ENCODE measurements around the gene ARL16. TPM values are rescaled to one million over a fixed set of nuclear protein-coding genes. Genes with fewer than 3 reads are reported as not detected.

The ARL16 gene
- total and polyA plus RNA-seq, 2 of the 8 experiments (the other 6 are each of a cell fraction or from before 2014, with no cell fraction given), result 37.0 to 60.8 TPM

- Histone ChIP-seq H3K4me2 (ENCODE audit: insufficient read depth in 1 of 2, low read depth in 2 of 2, low read length in 2 of 2) (no peak overlapping the region), H2BK5ac (ENCODE audit: low read depth, low read length) (peak overlapping the region; percentile 83; the same call in 1 of the 2 replicates), H2BK15ac (ENCODE audit: low read length) (0 out of 2 replicates have a peak overlapping the region, but pooled peaks have one; percentile 61), H3K36me3 (ENCODE audit: control insufficient read depth in 2 of 4, insufficient read depth in 4 of 4, low read length in 3 of 4) (peaks cover 0 to 2% (median 0%) of the 10 kb centered on the region in 4 experiments; a peak in 2 of 8 replicates), H4K20me1 (replicated peaks in 1 of 2; ENCODE audit: control insufficient read depth in 1 of 2, insufficient read depth in 2 of 2, low read length in 2 of 2) (no peaks in the 10 kb centered on the region), H3K27me3 (replicated peaks in 1 of 4; ENCODE audit: control insufficient read depth in 3 of 4, extremely low read depth in 1 of 4, insufficient read depth in 3 of 4, low read length in 3 of 4) (no peaks in the 10 kb centered on the region), H2AK5ac (ENCODE audit: low read depth, low read length) (peak overlapping the region; percentile 65; the same call in 1 of the 2 replicates), H2BK20ac (ENCODE audit: low read length) (no peak overlapping the region), H3K79me2 (ENCODE audit: control insufficient read depth in 1 of 2, insufficient read depth in 2 of 2, low read length in 2 of 2) (no peaks in the 10 kb centered on the region), H4K5ac (ENCODE audit: insufficient read length, low read depth, low read length) (no peak overlapping the region), H2AFZ (ENCODE audit: low read length) (no peak overlapping the region), H3K4me3 (ENCODE audit: extremely low read depth in 1 of 4, insufficient read depth in 2 of 4, low read depth in 3 of 4, low read length in 4 of 4) (no peak overlapping the region), H3K14ac (ENCODE audit: insufficient read length) (no peak overlapping the region), H3K4me1 (replicated peaks in 1 of 4; ENCODE audit: control insufficient read depth in 3 of 4, insufficient read depth in 4 of 4, low read length in 3 of 4) (peaks cover 0 to 10% (median 3%) of the 10 kb centered on the region in 4 experiments; a peak in 5 of 7 replicates), H3K56ac (replicated peaks; ENCODE audit: insufficient read length, low read depth, low read length) (no peak overlapping the region), H3K4ac (replicated peaks; ENCODE audit: insufficient read length, low read depth, low read length) (no peak overlapping the region), H2BK12ac (ENCODE audit: low read depth, low read length) (no peak overlapping the region), H3K27ac (ENCODE audit: low read depth, low read length) (no peak overlapping the region), H3K23ac (ENCODE audit: insufficient read length) (no peak overlapping the region), H3K18ac (ENCODE audit: extremely low read depth, low read length) (no peak overlapping the region), H4K91ac (replicated peaks; ENCODE audit: insufficient read length, low read length) (no peak overlapping the region), H3K79me1 (ENCODE audit: low read depth, low read length) (no peaks in the 10 kb centered on the region), H3K9ac (replicated peaks in 1 of 4; ENCODE audit: extremely low read depth in 1 of 4, low read depth in 3 of 4, low read length in 3 of 4) (no peak overlapping the region), H4K8ac (ENCODE audit: extremely low read depth, insufficient read depth, low read length) (peak overlapping the region; percentile 81; the same call in 1 of the 2 replicates), H3K9me3 (ENCODE audit: insufficient read depth in 2 of 2, low read depth in 1 of 2, low read length in 1 of 2) (no peaks in the 10 kb centered on the region), H2BK120ac (replicated peaks; ENCODE audit: low read depth, low read length) (no peak overlapping the region), H3K23me2 (ENCODE audit: low read depth, low read length) (no peaks in the 10 kb centered on the region)
- 75% methylated on average over 6 of the region's 10 CpGs; no CpG with 5 or more reads in 1 of the 2 experiments for WGBS, 2 experiments (ENCODE audit: extremely low coverage in 1 of 2, insufficient coverage in 1 of 2, insufficient read length in 1 of 2, insufficient replicate concordance in 2 of 2, low coverage in 1 of 2, low lambda C conversion rate in 2 of 2, missing lambda C conversion rate in 1 of 2)
- ChIA-PET CTCF (ENCODE audit: partially characterized antibody) (interaction anchor here (0.6 to 3.6 kb wide), 5 partner anchors 11 to 620 kb away, joined by 3 to 14 read pairs (median 4); no protein-coding TSS in a partner anchor), POLR2A (ENCODE audit: partially characterized antibody) (interaction anchor here (0.6 to 25.9 kb wide), 15 partner anchors 8 to 930 kb away, joined by 3 to 348 read pairs (median 4); partner anchors contain the start of genes MRPL12 and SLC25A10)
- peak; percentile 6; the same call in 1 of the 2 replicates for TF ChIP-seq YY1 (IDR thresholded peaks at IDR 0.05; ENCODE audit: low read depth, low read length)
- TF ChIP-seq MAFK (IDR thresholded peaks at IDR 0.05; ENCODE audit: low read depth, low read length), result peak; percentile 99
- TF ChIP-seq POLR2AphosphoS5 (IDR thresholded peaks at IDR 0.05; ENCODE audit: low read depth, low read length), result 0 out of 2 replicates have a peak, but pooled peaks have one; percentile 34
- no peak for TF ChIP-seq ASH2L (IDR thresholded peaks at IDR 0.05; ENCODE audit: low read length)
- TF ChIP-seq BACH1 (IDR thresholded peaks at IDR 0.05; ENCODE audit: low read length), result peak; percentile 99
- FAIRE-seq (no peak), DNase-seq (ENCODE audit: low read depth in 1 of 2, low spot score in 2 of 2) (peak in 1 of 2 experiments; percentile 52)
These were observed 38.9 kb upstream of the ARL16 start for GRCh38 chr17:81722184-81723120.
